ENCODE data around the gene NKX6-2.

Gene NKX6-2

GRCh38 chr10:132812520-132812919 is 26.6 kb upstream of the NKX6-2 start:
- Histone ChIP-seq H3K9me2 (replicated peaks; ENCODE audit: control insufficient read depth, low read length) (no peaks in the 10 kb centered on the region), H3K79me2 (ENCODE audit: control insufficient read depth, low read length) (no peaks in the 10 kb centered on the region), H3K9me3 (ENCODE audit: control insufficient read depth, insufficient read depth, low read length) (peaks cover 29% of the 10 kb centered on the region; the same call in 1 of the 2 replicates), H3K27ac (ENCODE audit: low read depth, low read length) (no peak overlapping the region), H4K20me1 (ENCODE audit: control insufficient read depth, insufficient read depth, low read depth, low read length) (no peaks in the 10 kb centered on the region), H3K4me1 (ENCODE audit: control insufficient read depth, low read length) (no peaks in the 10 kb centered on the region), H3K27me3 (ENCODE audit: control insufficient read depth, low read length) (no peaks in the 10 kb centered on the region), H3K36me3 (ENCODE audit: control insufficient read depth, low read length) (no peaks in the 10 kb centered on the region), H3K4me2 (ENCODE audit: low read length) (no peak overlapping the region), H3F3A (ENCODE audit: control insufficient read depth, insufficient read depth) (no peaks in the 10 kb centered on the region), H3K4me3 (ENCODE audit: low read length) (no peak overlapping the region)
- TF ChIP-seq EZH2phosphoT487 (IDR thresholded peaks at IDR 0.05; ENCODE audit: borderline replicate concordance, low read length) (no peak), CTCF (IDR thresholded peaks at IDR 0.05; ENCODE audit: low read depth, low read length, poor library complexity, severe bottlenecking) (no peak)

DNA sequence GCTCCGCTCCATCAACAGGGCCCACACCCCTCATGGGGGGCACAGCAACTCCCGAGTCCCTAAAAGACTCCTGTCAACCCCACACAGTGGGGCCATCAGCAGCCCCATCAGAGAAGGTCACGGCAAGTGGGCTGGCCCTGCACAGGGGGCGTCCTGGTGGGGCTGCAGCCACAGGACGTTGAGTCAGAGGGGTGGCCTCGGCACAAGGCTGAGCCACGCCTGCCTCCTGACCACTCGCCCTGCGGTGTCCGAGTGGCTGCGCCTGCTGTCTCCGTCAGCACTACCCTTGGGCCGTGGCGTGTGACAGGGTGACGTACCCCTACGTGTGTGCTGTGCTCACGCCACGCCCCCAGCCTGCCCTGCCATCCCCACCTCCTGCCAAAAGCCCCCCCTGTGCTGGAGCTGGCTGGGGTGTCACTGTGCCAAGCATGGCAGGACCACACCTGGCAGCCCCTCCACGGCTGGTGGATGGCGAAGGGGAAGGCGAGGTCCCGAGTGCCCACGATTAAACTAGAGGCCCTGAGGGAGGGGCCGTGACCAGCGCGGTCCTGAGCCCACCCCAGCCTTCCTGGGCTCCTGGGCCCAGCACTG is 26.0 kb upstream of the NKX6-2 start:
- Histone ChIP-seq H3K9me2 (replicated peaks; ENCODE audit: control insufficient read depth, low read length) (no peaks in the 10 kb centered on the region), H4K20me1 (ENCODE audit: control insufficient read depth, insufficient read depth, low read depth, low read length) (no peaks in the 10 kb centered on the region), H3K36me3 (ENCODE audit: control insufficient read depth, low read length) (no peaks in the 10 kb centered on the region), H3K4me1 (ENCODE audit: control insufficient read depth, low read length) (no peaks in the 10 kb centered on the region), H3K27ac (ENCODE audit: low read depth, low read length) (no peak overlapping the region), H3K9me3 (ENCODE audit: control insufficient read depth, insufficient read depth, low read length) (peaks cover 29% of the 10 kb centered on the region; the same call in 1 of the 2 replicates), H3K27me3 (ENCODE audit: control insufficient read depth, low read length) (no peaks in the 10 kb centered on the region), H3K4me2 (ENCODE audit: low read length) (no peak overlapping the region), H3F3A (ENCODE audit: control insufficient read depth, insufficient read depth) (no peaks in the 10 kb centered on the region), H3K79me2 (ENCODE audit: control insufficient read depth, low read length) (no peaks in the 10 kb centered on the region), H3K4me3 (ENCODE audit: low read length) (no peak overlapping the region)
- no peak for TF ChIP-seq EZH2phosphoT487 (IDR thresholded peaks at IDR 0.05; ENCODE audit: borderline replicate concordance, low read length)
- no peak for TF ChIP-seq CTCF (IDR thresholded peaks at IDR 0.05; ENCODE audit: low read depth, low read length, poor library complexity, severe bottlenecking)

DNA sequence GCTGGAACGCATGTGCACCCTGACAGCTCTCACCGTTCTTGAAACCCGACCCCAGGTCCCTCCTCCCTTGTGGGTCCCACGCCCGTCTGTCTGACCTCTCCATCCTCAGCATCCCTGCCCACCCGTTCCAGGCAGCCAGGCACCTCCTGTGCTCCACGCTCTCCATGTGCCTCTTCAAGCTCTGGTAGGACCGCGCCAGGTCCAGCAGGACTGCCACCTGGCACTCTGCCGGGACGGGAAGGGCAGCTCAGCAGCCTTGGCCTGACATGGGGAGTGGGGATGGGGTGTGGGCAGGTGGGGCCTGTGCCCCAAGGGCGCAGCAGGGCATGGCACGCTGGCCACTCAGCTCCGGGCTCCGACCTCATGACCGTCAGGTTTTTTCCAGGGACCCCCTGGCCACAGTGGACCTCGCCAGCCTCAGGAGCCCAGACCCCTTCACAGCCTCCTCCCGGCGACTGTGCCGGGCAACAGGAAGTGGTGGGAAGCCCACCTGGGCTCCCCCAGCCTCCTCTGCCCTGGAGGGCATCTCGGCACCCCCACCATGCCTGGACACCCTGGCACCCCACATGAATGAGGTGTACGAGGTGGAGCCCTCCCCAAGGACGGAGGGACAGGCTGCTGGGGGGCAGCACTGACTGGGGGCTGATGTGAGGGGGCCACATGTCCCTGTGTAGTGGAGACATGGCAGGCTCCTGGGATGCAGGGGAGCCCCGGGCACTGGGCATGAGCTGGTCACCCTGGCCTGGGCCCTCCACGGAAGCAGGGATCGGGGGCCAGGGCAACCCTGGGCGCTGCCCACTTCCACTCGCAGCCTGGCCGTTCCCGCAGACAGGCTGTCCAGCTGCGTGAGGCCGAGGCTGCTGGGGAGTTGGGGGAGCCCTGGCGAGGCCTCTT is 25.1 kb upstream of the NKX6-2 start:
- Histone ChIP-seq H3K9me3 (ENCODE audit: control insufficient read depth, insufficient read depth, low read length) (peaks cover 29% of the 10 kb centered on the region; the same call in 1 of the 2 replicates), H3K36me3 (ENCODE audit: control insufficient read depth, low read length) (no peaks in the 10 kb centered on the region), H3K4me3 (ENCODE audit: low read length) (no peak overlapping the region), H3K79me2 (ENCODE audit: control insufficient read depth, low read length) (no peaks in the 10 kb centered on the region), H3K4me1 (ENCODE audit: control insufficient read depth, low read length) (no peaks in the 10 kb centered on the region), H3K27ac (ENCODE audit: low read depth, low read length) (no peak overlapping the region), H3K4me2 (ENCODE audit: low read length) (no peak overlapping the region), H3F3A (ENCODE audit: control insufficient read depth, insufficient read depth) (no peaks in the 10 kb centered on the region), H3K9me2 (replicated peaks; ENCODE audit: control insufficient read depth, low read length) (no peaks in the 10 kb centered on the region), H4K20me1 (ENCODE audit: control insufficient read depth, insufficient read depth, low read depth, low read length) (no peaks in the 10 kb centered on the region), H3K27me3 (ENCODE audit: control insufficient read depth, low read length) (no peaks in the 10 kb centered on the region)
- no peak for TF ChIP-seq CTCF (IDR thresholded peaks at IDR 0.05; ENCODE audit: low read depth, low read length, poor library complexity, severe bottlenecking)
- TF ChIP-seq EZH2phosphoT487 (IDR thresholded peaks at IDR 0.05; ENCODE audit: borderline replicate concordance, low read length): no peak

All from DOHH2 (cell line).